Measurements from ENCODE around the gene NCAM1.

- no peak for TF ChIP-seq CTCF (IDR thresholded peaks at IDR 0.05 in 4 of 5, conservative IDR thresholded peaks at IDR 0.05 in 1 of 5)
- no peak for TF ChIP-seq POLR2A (IDR thresholded peaks at IDR 0.05)
These were observed 227.2 kb downstream of the NCAM1 start for GRCh38 chr11:113188371-113188834.

Data from gastrocnemius medialis (tissue), 4 donors.